A204.1 (cell line): ENCODE results near the gene CD8B2.
"Not testable (repeated sequence)": the region's sequence is repeated elsewhere in the genome, so short reads cannot be mapped to it uniquely, and the experiment has no call there.

Experiments used
- FAIRE-seq: peaks from 2 replicates; lab custom pipeline; 2012; peaks lifted over from hg19 to GRCh38; lab: Jason Lieb, UNC

Gene CD8B2

GRCh38 chr2:106513391-106513790 is 26.2 kb downstream of the CD8B2 start:
- FAIRE-seq, result not testable (repeated sequence)

- not testable (repeated sequence) for FAIRE-seq
These were observed 27.7 kb downstream of the CD8B2 start for GRCh38 chr2:106514827-106515226.

GRCh38 chr2:106516436-106516835 is 29.3 kb downstream of the CD8B2 start:
- FAIRE-seq, result no peak

- FAIRE-seq, result peak; percentile 98
These were observed 29.7 kb downstream of the CD8B2 start for GRCh38 chr2:106516864-106517263.

GRCh38 chr2:106517329-106517728 is 30.2 kb downstream of the CD8B2 start:
- no peak for FAIRE-seq

GRCh38 chr2:106519767-106520166 is 32.6 kb downstream of the CD8B2 start:
- no peak for FAIRE-seq

GRCh38 chr2:106521016-106521415 is 33.9 kb downstream of the CD8B2 start:
- FAIRE-seq, result no peak

- FAIRE-seq, result no peak
These were observed 37.0 kb downstream of the CD8B2 start for GRCh38 chr2:106523976-106524665.

GRCh38 chr2:106530866-106531265 is 43.7 kb downstream of the CD8B2 start:
- FAIRE-seq, result no peak

GRCh38 chr2:106531676-106532214 is 44.6 kb downstream of the CD8B2 start:
- FAIRE-seq, result no peak

- FAIRE-seq, result no peak
These were observed 45.1 kb downstream of the CD8B2 start for GRCh38 chr2:106532236-106532635.

- no peak for FAIRE-seq
These were observed 47.3 kb downstream of the CD8B2 start for GRCh38 chr2:106534471-106534870.

GRCh38 chr2:106536490-106536889 is 49.3 kb downstream of the CD8B2 start:
- FAIRE-seq, result no peak

- FAIRE-seq, result no peak
These were observed 49.9 kb downstream of the CD8B2 start for GRCh38 chr2:106537047-106537446.

- no peak for FAIRE-seq
These were observed 50.6 kb downstream of the CD8B2 start for GRCh38 chr2:106537791-106538191.

GRCh38 chr2:106540886-106541285 is 53.7 kb downstream of the CD8B2 start:
- no peak for FAIRE-seq

GRCh38 chr2:106541333-106541732 is 54.2 kb downstream of the CD8B2 start:
- FAIRE-seq, result no peak

GRCh38 chr2:106542746-106543359 is 55.7 kb downstream of the CD8B2 start:
- FAIRE-seq, result no peak

GRCh38 chr2:106545007-106545406 is 57.8 kb downstream of the CD8B2 start:
- no peak for FAIRE-seq

- FAIRE-seq, result no peak
These were observed 59.3 kb downstream of the CD8B2 start for GRCh38 chr2:106546391-106546990.

GRCh38 chr2:106547164-106547903 is 60.2 kb downstream of the CD8B2 start:
- no peak for FAIRE-seq

- no peak for FAIRE-seq
These were observed 64.4 kb downstream of the CD8B2 start for GRCh38 chr2:106551417-106552130.
